GM12891 (cell line): ENCODE measurements around the gene SND1.

ENCODE experiments used
- POLR2A ChIP-seq: IDR thresholded peaks from 2 replicates; pipeline ENCODE4 v1.6.1; 2011; ENCODE audit warnings: low read depth, low read length, control low read depth
- SPI1 ChIP-seq: IDR thresholded peaks from 2 replicates; pipeline ENCODE4 v1.6.1; 2011; ENCODE audit warnings: low read depth, low read length, control low read depth
- TAF1 ChIP-seq: IDR thresholded peaks from 2 replicates; pipeline ENCODE4 v1.6.1; 2011; ENCODE audit warnings: low read depth, low read length, control low read depth

- TF ChIP-seq POLR2A (no peak), TAF1 (no peak), SPI1 (no peak)
Measured at GRCh38 chr7:128094686-128095085, 442.7 kb downstream of the SND1 start.
